IMR-90 (cell line): ENCODE measurements around the gene GNAS. TPM values are rescaled to one million over a fixed set of nuclear protein-coding genes. Genes with fewer than 3 reads are reported as not detected.

Source experiments
- ATAC-seq: fragments of 200-7000 bp; cut with Tn5 transposase; 2 replicates; pipeline ENCODE4 v1.9.1; 2020; ENCODE audit warnings: low read depth, mild to moderate bottlenecking, moderate library complexity
- BruUV-seq: library from RNA; stranded (reverse); fragments of 400-500 nt; replicated peaks from 2 replicates; lab custom pipeline; 2021; lab: Mats Ljungman, UMichigan
- CTCF ChIA-PET: fragments of 300-600 bp; formaldehyde crosslinking; extraction: SDS; loops from one replicate; lab custom pipeline; 2021; ENCODE audit warnings: antibody characterized with exemption; lab: Yijun Ruan, JAX
- POLR2A ChIA-PET: fragments of 300-600 bp; sonication (Branson Sonifier 250); formaldehyde crosslinking; loops from one replicate; lab custom pipeline; 2022; ENCODE audit warnings: antibody characterized with exemption; ENCODE audit not compliant: unreplicated experiment; lab: Charles Lee
- DNase-seq: peaks from one replicate; pipeline ENCODE4 v3.0.0; 2013
- H2AFZ ChIP-seq: replicated peaks from 2 replicates; pipeline ENCODE3; 2013; ENCODE audit warnings: low read length, mild to moderate bottlenecking; ENCODE audit not compliant: poor library complexity
- H2AK5ac ChIP-seq: 2 replicates; pipeline ENCODE4 v1.6.1; 2013; ENCODE audit warnings: low read depth, low read length, inconsistent platforms
- H2AK9ac ChIP-seq: replicated peaks from 2 replicates; pipeline ENCODE3; 2013; ENCODE audit warnings: mild to moderate bottlenecking, low read depth, low read length, moderate library complexity; ENCODE audit not compliant: poor library complexity
- H2BK120ac ChIP-seq: 2 replicates; pipeline ENCODE4 v1.6.1; 2013; ENCODE audit warnings: low read depth, low read length, inconsistent platforms
- H2BK15ac ChIP-seq: 3 replicates; pipeline ENCODE4 v1.6.1; 2013; ENCODE audit warnings: low read depth, low read length, inconsistent platforms
- H2BK20ac ChIP-seq: 2 replicates; pipeline ENCODE4 v1.6.1; 2013; ENCODE audit warnings: low read depth, mild to moderate bottlenecking, inconsistent platforms, low read length, moderate library complexity
- H2BK5ac ChIP-seq: 2 replicates; pipeline ENCODE4 v1.6.1; 2013; ENCODE audit warnings: mild to moderate bottlenecking, low read depth, low read length, inconsistent platforms; ENCODE audit not compliant: poor library complexity, severe bottlenecking
- H3K14ac ChIP-seq: replicated peaks from 2 replicates; pipeline ENCODE4 v1.6.1; 2013; ENCODE audit warnings: low read depth, low read length, inconsistent platforms
- H3K18ac ChIP-seq: 2 replicates; pipeline ENCODE4 v1.6.1; 2013; ENCODE audit warnings: low read depth, low read length, control low read depth
- H3K23ac ChIP-seq: 2 replicates; pipeline ENCODE4 v1.6.1; 2013; ENCODE audit warnings: low read depth, low read length, inconsistent platforms
- H3K27ac ChIP-seq: 2 replicates; pipeline ENCODE4 v1.5.1; 2013; ENCODE audit warnings: mild to moderate bottlenecking, control low read depth, low read length; ENCODE audit not compliant: insufficient read depth
- H3K27me3 ChIP-seq: 2 replicates; pipeline ENCODE4 v1.6.1; 2013; ENCODE audit warnings: low read length; ENCODE audit not compliant: control insufficient read depth, insufficient read depth
- H3K36me3 ChIP-seq: 2 replicates; pipeline ENCODE4 v1.6.1; 2013; ENCODE audit warnings: low read length, mixed read lengths; ENCODE audit not compliant: control insufficient read depth, insufficient read depth
- H3K4ac ChIP-seq: 2 replicates; pipeline ENCODE4 v1.6.1; 2013; ENCODE audit warnings: low read depth, low read length, inconsistent platforms
- H3K4me1 ChIP-seq: 2 replicates; pipeline ENCODE4 v1.6.1; 2013; ENCODE audit warnings: low read length, mixed read lengths; ENCODE audit not compliant: control insufficient read depth, insufficient read depth
- H3K4me2 ChIP-seq: 2 replicates; pipeline ENCODE4 v1.6.1; 2013; ENCODE audit warnings: low read depth, mild to moderate bottlenecking, control low read depth, low read length, moderate library complexity
- H3K4me3 ChIP-seq: 2 replicates; pipeline ENCODE4 v1.5.1; 2013; ENCODE audit warnings: low read depth, mild to moderate bottlenecking, control low read depth, low read length, moderate library complexity; ENCODE audit not compliant: insufficient read depth
- H3K56ac ChIP-seq: 2 replicates; pipeline ENCODE4 v1.6.1; 2013; ENCODE audit warnings: low read length, inconsistent platforms; ENCODE audit not compliant: insufficient read depth; ENCODE audit errors: extremely low read depth
- H3K79me1 ChIP-seq, 2 experiments: 2 replicates each; pipeline ENCODE4 v1.6.1; 2013; ENCODE audit warnings: low read length in 2 of 2, inconsistent platforms in 1 of 2, low read depth in 1 of 2
- H3K9ac ChIP-seq: 2 replicates; pipeline ENCODE4 v1.6.1; 2013; ENCODE audit warnings: low read depth, low read length, control low read depth
- H3K9me1 ChIP-seq: 2 replicates; pipeline ENCODE4 v1.6.1; 2013; ENCODE audit warnings: low read length, inconsistent platforms; ENCODE audit not compliant: insufficient read depth
- H3K9me3 ChIP-seq: 2 replicates; pipeline ENCODE4 v1.6.1; 2013; ENCODE audit warnings: low read length; ENCODE audit not compliant: control insufficient read depth, insufficient read depth
- H4K20me1 ChIP-seq: 2 replicates; pipeline ENCODE4 v1.6.1; 2013; ENCODE audit warnings: low read length, inconsistent platforms; ENCODE audit not compliant: insufficient read depth
- H4K5ac ChIP-seq: 2 replicates; pipeline ENCODE4 v1.6.1; 2013; ENCODE audit warnings: mild to moderate bottlenecking, low read depth, low read length, control low read depth
- H4K8ac ChIP-seq, 2 experiments: 2 replicates each; pipeline ENCODE4 v1.6.1; 2013; ENCODE audit warnings: low read depth in 2 of 2, low read length in 2 of 2, control low read depth in 1 of 2, inconsistent platforms in 1 of 2
- H4K91ac ChIP-seq: 2 replicates; pipeline ENCODE4 v1.6.1; 2013; ENCODE audit warnings: low read depth, low read length, inconsistent platforms; ENCODE audit not compliant: insufficient read depth
- BHLHE40 ChIP-seq: fragments of 150-350 bp; IDR thresholded peaks from 2 replicates; pipeline ENCODE4 v1.6.1; 2016; ENCODE audit warnings: mild to moderate bottlenecking, low read depth, low read length
- CEBPB ChIP-seq: IDR thresholded peaks from 2 replicates; pipeline ENCODE4 v1.6.1; 2012; ENCODE audit warnings: low read depth, low read length, improper control_type of control experiment
- CHD1 ChIP-seq: IDR thresholded peaks from 2 replicates; pipeline ENCODE4 v1.6.1; 2012; ENCODE audit warnings: low read depth, low read length, improper control_type of control experiment
- CTCF ChIP-seq: conservative IDR thresholded peaks from 2 replicates; pipeline ENCODE4 v1.5.1; 2012; ENCODE audit warnings: mild to moderate bottlenecking, low read depth, low read length, improper control_type of control experiment
- ELK1 ChIP-seq: fragments of 150-350 bp; IDR thresholded peaks from 2 replicates; pipeline ENCODE4 v1.6.1; 2016; ENCODE audit warnings: low read depth, mild to moderate bottlenecking, low read length, moderate library complexity, borderline replicate concordance
- FOS ChIP-seq: fragments of 150-350 bp; IDR thresholded peaks from 2 replicates; pipeline ENCODE4 v1.6.1; 2016; ENCODE audit warnings: low read depth, low read length
- MAFK ChIP-seq: IDR thresholded peaks from 2 replicates; pipeline ENCODE4 v1.6.1; 2012; ENCODE audit warnings: low read depth, low read length, improper control_type of control experiment
- MAZ ChIP-seq: IDR thresholded peaks from 2 replicates; pipeline ENCODE4 v1.6.1; 2012; ENCODE audit warnings: low read depth, mild to moderate bottlenecking, low read length, improper control_type of control experiment, moderate library complexity, borderline replicate concordance
- MXI1 ChIP-seq: IDR thresholded peaks from 2 replicates; pipeline ENCODE4 v1.6.1; 2012; ENCODE audit warnings: low read depth, mild to moderate bottlenecking, low read length, moderate library complexity, borderline replicate concordance
- NFE2L2 ChIP-seq: fragments of 150-350 bp; IDR thresholded peaks from 2 replicates; pipeline ENCODE4 v1.6.1; 2016; ENCODE audit warnings: low read depth, mild to moderate bottlenecking, low read length
- POLR2A ChIP-seq: IDR thresholded peaks from 2 replicates; pipeline ENCODE4 v1.6.1; 2012; ENCODE audit warnings: mild to moderate bottlenecking, low read depth, low read length
- RAD21 ChIP-seq: IDR thresholded peaks from 2 replicates; pipeline ENCODE4 v1.6.1; 2012; ENCODE audit warnings: low read length, improper control_type of control experiment
- RCOR1 ChIP-seq: IDR thresholded peaks from 2 replicates; pipeline ENCODE4 v1.6.1; 2012; ENCODE audit warnings: mild to moderate bottlenecking, low read length, improper control_type of control experiment; ENCODE audit not compliant: insufficient replicate concordance
- RFX5 ChIP-seq: IDR thresholded peaks from 2 replicates; pipeline ENCODE4 v1.8.0; 2012; ENCODE audit warnings: low read depth, mild to moderate bottlenecking, low read length, moderate library complexity
- SMC3 ChIP-seq: fragments of 150-350 bp; IDR thresholded peaks from 2 replicates; pipeline ENCODE4 v1.6.1; 2016; ENCODE audit warnings: low read depth, mild to moderate bottlenecking, antibody characterized with exemption, low read length, moderate library complexity
- USF2 ChIP-seq: fragments of 150-350 bp; IDR thresholded peaks from 2 replicates; pipeline ENCODE4 v1.6.1; 2017; ENCODE audit warnings: mild to moderate bottlenecking, antibody characterized with exemption, low read length, low read depth
- WGBS, 2 experiments: methylation state at CpG; one replicate each; pipeline versions ENCODE4 v1.1.5 to v1.1.7; 2013; ENCODE audit warnings: missing lambda C conversion rate in 2 of 2; ENCODE audit not compliant: insufficient read length in 1 of 2; ENCODE audit errors: extremely low coverage in 2 of 2; 5-methylcytosine and 5-hydroxymethylcytosine counted together
- dilution Hi-C: fragments of 300-500 bp; cut with HindIII; formaldehyde crosslinking; loops from one replicate; pipeline ENCODE4 v1.14.3; 2018; ENCODE audit warnings: low sequenced_read_pairs; ENCODE audit not compliant: unreplicated experiment
- in situ Hi-C: fragments of 300-500 bp; cut with MboI; formaldehyde crosslinking; loops from 3 replicates; pipeline ENCODE4 v1.14.3; 2019; ENCODE audit warnings: low sequenced_read_pairs, inconsistent platforms, mixed read lengths
- intact Hi-C: fragments of 100-400 bp; cut with micrococcal nuclease; formaldehyde crosslinking; loops from 2 replicates; pipeline ENCODE4 v1.10.0; 2022
- polyA plus RNA-seq, 3 experiments: library from polyadenylated mRNA; depleted of rRNA; stranded (reverse); fragments of >200 nt; gene quantifications; 2 replicates each; pipeline ENCODE4 v1.2.3, GENCODE V29; 2012; ENCODE audit warnings: low replicate concordance in 1 of 3
- total RNA-seq: library from RNA; depleted of rRNA; stranded (reverse); fragments of >200 nt; gene quantifications from 2 replicates; pipeline ENCODE4 v1.2.3, GENCODE V29; 2012

Gene GNAS
- total and polyA plus RNA-seq, 2 of the 4 experiments (the other 2 are of a cell fraction): 397 to 1,356 TPM

- WGBS, 2 experiments: no CpG with 5 or more reads among the region's 1 CpG
Observed at GRCh38 chr20:58922036-58922435, 69.5 kb downstream of the GNAS start.

More at GRCh38 chr20:58922036-58922435, 69.5 kb downstream of the GNAS start:
- no peaks in the 10 kb centered on the region for H3K36me3 ChIP-seq
- H3K18ac ChIP-seq: no peak overlapping the region
- dilution Hi-C loops (no loop called here), intact Hi-C loops (no loop called here), in situ Hi-C loops (no loop called here)
- H3K56ac ChIP-seq: no peak overlapping the region
- no peak overlapping the region for H3K23ac ChIP-seq
- no TSS peak for BruUV-seq
- no peaks in the 10 kb centered on the region for H3K79me1 ChIP-seq
- no peak overlapping the region for H2AK9ac ChIP-seq
- H2AK5ac ChIP-seq: no peak overlapping the region
- DNase-seq (no peak), ATAC-seq (no peak)
- H3K9me3 ChIP-seq: peaks cover 1% of the 10 kb centered on the region; the same call in 1 of the 2 replicates
- no peak overlapping the region for H2BK20ac ChIP-seq
- no peaks in the 10 kb centered on the region for H4K20me1 ChIP-seq
- no peak overlapping the region for H3K4me3 ChIP-seq
- H3K9me1 ChIP-seq: no peaks in the 10 kb centered on the region
- no peak overlapping the region for H3K27ac ChIP-seq
- H3K4ac ChIP-seq: no peak overlapping the region
- H4K5ac ChIP-seq: no peak overlapping the region
- ChIA-PET POLR2A (no interaction called here), CTCF (no interaction called here)
- H3K4me2 ChIP-seq: no peak overlapping the region
- no peak overlapping the region for H3K9ac ChIP-seq
- peaks cover 13% of the 10 kb centered on the region for H3K27me3 ChIP-seq
- H2BK15ac ChIP-seq: no peak overlapping the region
- H4K8ac ChIP-seq: no peak overlapping the region
- no peak overlapping the region for H2AFZ ChIP-seq
- H3K14ac ChIP-seq: no peak overlapping the region
- H4K91ac ChIP-seq: no peak overlapping the region
- no peaks in the 10 kb centered on the region for H3K4me1 ChIP-seq
- H2BK5ac ChIP-seq: no peak overlapping the region
- no peak overlapping the region for H2BK120ac ChIP-seq
- TF ChIP-seq CTCF (no peak), FOS (no peak), CEBPB (no peak), MAZ (no peak), BHLHE40 (no peak), CHD1 (no peak), ELK1 (no peak), MAFK (no peak), USF2 (no peak), RCOR1 (no peak), NFE2L2 (no peak), POLR2A (no peak), SMC3 (no peak), RAD21 (no peak), MXI1 (no peak), RFX5 (no peak)
